K562 (cell line): Measurements from ENCODE around the gene SLC7A5. TPM values are rescaled to one million over a fixed set of nuclear protein-coding genes. Genes with fewer than 3 reads are reported as not detected.
"Not testable (repeated sequence)": the region's sequence is repeated elsewhere in the genome, so short reads cannot be mapped to it uniquely, and the experiment has no call there.

Source experiments
- ATAC-seq: fragments of 200-7000 bp; cut with Tn5 transposase; 3 replicates; pipeline ENCODE4 v1.9.1; 2020; ENCODE audit warnings: moderate library complexity
- BruUV-seq: library from RNA; stranded (reverse); fragments of 400-500 nt; replicated peaks from 2 replicates; lab custom pipeline; 2021; lab: Mats Ljungman, UMichigan
- CTCF ChIA-PET: fragments of 300-600 bp; formaldehyde crosslinking; extraction: SDS; loops from one replicate; lab custom pipeline; 2021; ENCODE audit warnings: low intra/inter-chr PET ratio; lab: Yijun Ruan, JAX
- POLR2A ChIA-PET: fragments of 300-600, 350-650 bp; sonication (Branson Sonifier 250); formaldehyde crosslinking; extraction: SDS; loops from one replicate; lab custom pipeline; 2021; ENCODE audit warnings: antibody characterized with exemption, inconsistent platforms; lab: Yijun Ruan, JAX
- DNase-seq, 4 experiments: peaks; one replicate each; pipeline versions ENCODE4 v3.0.0 to v3.0.0-alpha.2; 2011 to 2018; ENCODE audit warnings: low spot score in 3 of 4, mixed read lengths in 3 of 4; ENCODE audit errors: extremely low read depth in 1 of 4
- FAIRE-seq: peaks from 2 replicates; lab custom pipeline; 2011; peaks lifted over from hg19 to GRCh38; lab: Jason Lieb, UNC
- H2AFZ ChIP-seq: 2 replicates; pipeline ENCODE4 v1.6.0; 2011; ENCODE audit warnings: low read depth, low read length, control low read depth, inconsistent platforms
- H3K27ac ChIP-seq: fragments of 200-600 bp; 3 replicates; pipeline ENCODE4 v1.8.0; 2011; ENCODE audit warnings: low read depth, mild to moderate bottlenecking, control low read depth, inconsistent platforms, low read length, moderate library complexity, mixed read lengths; ENCODE audit errors: extremely low read depth
- H3K27me3 ChIP-seq, 2 experiments: fragments of 300-600 bp in 1 of 2; 2 replicates in 1 of 2; 3 replicates in 1 of 2; pipeline versions ENCODE4 v1.6.0 to v1.8.0; 2011; ENCODE audit warnings: inconsistent platforms in 2 of 2, low read length in 2 of 2, mild to moderate bottlenecking in 1 of 2, mixed read lengths in 1 of 2, moderate library complexity in 1 of 2; ENCODE audit not compliant: control insufficient read depth in 2 of 2, insufficient read depth in 2 of 2
- H3K36me3 ChIP-seq: fragments of 300-600 bp; 3 replicates; pipeline ENCODE4 v1.8.0; 2011; ENCODE audit warnings: mild to moderate bottlenecking, low read length, inconsistent platforms; ENCODE audit not compliant: control insufficient read depth, insufficient read depth
- H3K4me1 ChIP-seq, 2 experiments: fragments of 200-600 bp in 1 of 2; replicated peaks in 1 of 2; 2 replicates in 1 of 2; 3 replicates in 1 of 2; pipeline versions ENCODE4 v1.5.1 to v1.8.0; 2011; ENCODE audit warnings: inconsistent platforms in 2 of 2, low read length in 2 of 2, mild to moderate bottlenecking in 1 of 2, mixed read lengths in 1 of 2, moderate library complexity in 1 of 2; ENCODE audit not compliant: control insufficient read depth in 2 of 2, insufficient read depth in 2 of 2
- H3K4me2 ChIP-seq: 2 replicates; pipeline ENCODE4 v1.6.1; 2011; ENCODE audit warnings: low read length, control low read depth, inconsistent platforms, mixed read lengths; ENCODE audit not compliant: insufficient read depth
- H3K4me3 ChIP-seq: fragments of 200-600 bp; sonication (generic), shearing (Covaris generic); 2 replicates; pipeline ENCODE4 v1.5.1; 2016; ENCODE audit warnings: control low read depth, inconsistent platforms
- H3K79me2 ChIP-seq: fragments of 200-600 bp; 3 replicates; pipeline ENCODE4 v1.8.0; 2011; ENCODE audit warnings: low read length, inconsistent platforms; ENCODE audit not compliant: control insufficient read depth, insufficient read depth
- H3K9ac ChIP-seq, 2 experiments: 2 replicates each; pipeline versions ENCODE4 v1.6.0 to v1.6.1; 2011; ENCODE audit warnings: low read depth in 2 of 2, low read length in 2 of 2, control low read depth in 1 of 2, inconsistent platforms in 1 of 2, mild to moderate bottlenecking in 1 of 2, mixed read lengths in 1 of 2; ENCODE audit not compliant: insufficient read depth in 1 of 2
- H3K9me1 ChIP-seq: one replicate; pipeline ENCODE4 v1.6.0; 2011; ENCODE audit warnings: inconsistent platforms, mild to moderate bottlenecking, low read length, moderate library complexity; ENCODE audit not compliant: control insufficient read depth, insufficient read depth
- H3K9me3 ChIP-seq: replicated peaks from 2 replicates; pipeline ENCODE4 v1.5.1; 2011; ENCODE audit warnings: low read depth, low read length, inconsistent platforms; ENCODE audit not compliant: control insufficient read depth, insufficient read depth
- H4K20me1 ChIP-seq: replicated peaks from 2 replicates; pipeline ENCODE4 v1.6.1; 2011; ENCODE audit warnings: low read length, inconsistent platforms, mixed read lengths; ENCODE audit not compliant: control insufficient read depth, insufficient read depth
- ADNP ChIP-seq: fragments of 200-800 bp; sonication (Bioruptor generic); IDR thresholded peaks from 2 replicates; pipeline ENCODE4 v1.6.1; 2016; ENCODE audit warnings: missing genetic modification characterization, missing compliant biosample characterization
- BCOR ChIP-seq: fragments of 450-650 bp; IDR thresholded peaks from 2 replicates; pipeline ENCODE4 v1.6.1; 2016
- BRD9 ChIP-seq: fragments of 450-650 bp; IDR thresholded peaks from 2 replicates; pipeline ENCODE4 v1.6.1; 2018; ENCODE audit warnings: low read depth; ENCODE audit not compliant: partially characterized antibody
- CBFA2T2 ChIP-seq: fragments of 450-650 bp; conservative IDR thresholded peaks from 2 replicates; pipeline ENCODE4 v1.6.1; 2017; ENCODE audit warnings: mild to moderate bottlenecking
- CBX1 ChIP-seq: sonication (generic); IDR thresholded peaks from 2 replicates; pipeline ENCODE4 v1.6.1; 2016; ENCODE audit warnings: antibody characterized with exemption, low read depth, mild to moderate bottlenecking
- HDAC2 ChIP-seq: fragments of 450-650 bp; IDR thresholded peaks from 2 replicates; pipeline ENCODE4 v1.6.1; 2016; ENCODE audit warnings: mild to moderate bottlenecking
- KDM1A ChIP-seq, 2 experiments: fragments of 450-650 bp; IDR thresholded peaks; 2 replicates each; pipeline ENCODE4 v1.6.1; 2016; ENCODE audit warnings: mild to moderate bottlenecking in 2 of 2
- PKNOX1 ChIP-seq: fragments of 450-650 bp; IDR thresholded peaks from 2 replicates; pipeline ENCODE4 v1.6.1; 2016
- PTBP1 ChIP-seq: fragments of 200-400 bp; formaldehyde crosslinking; IDR thresholded peaks from 2 replicates; pipeline ENCODE4 v1.6.1; 2017; ENCODE audit warnings: low read depth, low read length
- RBFOX2 ChIP-seq: fragments of 200-400 bp; formaldehyde crosslinking; IDR thresholded peaks from 2 replicates; pipeline ENCODE4 v1.6.1; 2017; ENCODE audit warnings: low read depth, mild to moderate bottlenecking, low read length, moderate library complexity
- RCOR1 ChIP-seq, 2 experiments: IDR thresholded peaks; 2 replicates each; pipeline ENCODE4 v1.6.1; 2012; ENCODE audit warnings: low read depth in 2 of 2, low read length in 2 of 2, borderline replicate concordance in 1 of 2, improper control_type of control experiment in 1 of 2
- SMARCA5 ChIP-seq: fragments of 450-650 bp; IDR thresholded peaks from 2 replicates; pipeline ENCODE4 v1.6.1; 2016
- ZFP36 ChIP-seq: fragments of 150-350 bp; IDR thresholded peaks from 2 replicates; pipeline ENCODE4 v1.6.1; 2018; ENCODE audit warnings: low read length, low read depth; ENCODE audit not compliant: partially characterized antibody
- WGBS: fragments of 100-300 bp; shearing (Covaris generic); methylation state at CpG from one replicate; pipeline ENCODE4 v1.1.6; 2016; ENCODE audit warnings: low coverage, mixed read lengths; ENCODE audit not compliant: insufficient coverage; ENCODE audit errors: missing lambda C conversion rate; 5-methylcytosine and 5-hydroxymethylcytosine counted together
- in situ Hi-C: fragments of 300-500 bp; cut with MboI; formaldehyde crosslinking; loops from 4 replicates; pipeline ENCODE4 v1.15.0; 2018; ENCODE audit warnings: inconsistent platforms, mixed read lengths
- intact Hi-C: fragments of 100-400 bp; cut with micrococcal nuclease; formaldehyde crosslinking; loops from 2 replicates; pipeline ENCODE4 v1.14.2; 2022
- polyA plus RNA-seq, 8 experiments: library from polyadenylated mRNA; depleted of rRNA in 4 of 8; stranded (reverse) in 5 of 8; unstranded in 3 of 8; fragments of >200 nt; fragmentation: Nextera tagmentation in 2 of 8; fragmentation: Illumina TruSeq in 1 of 8; extraction: Ambion mirVana in 2 of 8; extraction: Trizol in 1 of 8; gene quantifications; 2 replicates each; pipeline versions ENCODE4 v1.2.1 to v1.2.3, GENCODE V29; 2011 to 2014; ENCODE audit warnings: inconsistent platforms in 1 of 8, missing spikeins in 1 of 8
- total RNA-seq, 7 experiments: library from RNA; depleted of rRNA in 6 of 7; stranded (reverse); fragments of >200 nt in 6 of 7; fragmentation: Illumina TruSeq in 2 of 7; extraction: Trizol in 2 of 7; gene quantifications; 2 replicates each; pipeline versions ENCODE4 v1.2.1 to v1.2.3, GENCODE V29; 2011 to 2021; ENCODE audit warnings: low replicate concordance in 1 of 7
- TF ChIP-seq, protein P1 (sequence below): sonication (generic); formaldehyde crosslinking; IDR thresholded peaks from 2 replicates; pipeline ENCODE4 v1.8.1; 2023; ENCODE audit warnings: mild to moderate bottlenecking, missing genetic modification reagents

The SLC7A5 gene
- total and polyA plus RNA-seq, 9 of the 15 experiments (the other 6 are each of a cell fraction or from before 2014, with no cell fraction given), result 1.9 to 220 (median 18.6) TPM

- H3K27ac ChIP-seq, BruUV-seq, H3K4me3 ChIP-seq, H3K9me3 ChIP-seq, FAIRE-seq, DNase-seq, in situ Hi-C loops, ATAC-seq, CTCF ChIA-PET, H3K27me3 ChIP-seq, intact Hi-C loops, H3K9me1 ChIP-seq, H2AFZ ChIP-seq, H3K4me2 ChIP-seq: not testable (repeated sequence)
- Histone ChIP-seq H3K36me3 (peaks cover 77% of the 10 kb centered on the region; the same call in 2 of the 3 replicates), H4K20me1 (peaks cover 71% of the 10 kb centered on the region), H3K4me1 (peaks cover 63 to 87% of the 10 kb centered on the region in 2 experiments), H3K79me2 (peaks cover 98% of the 10 kb centered on the region), H3K9ac (peak overlapping the region in 1 of 2 experiments; percentile 81; a peak in 1 of 4 replicates)
- 0 out of 2 replicates have a peak, but pooled peaks have one; percentile 34 for TF ChIP-seq HDAC2
- TF ChIP-seq KDM1A (IDR thresholded peaks at IDR 0.05), result peak; percentile 57 to 86; a peak in 3 of 4 replicates
- TF ChIP-seq, protein P1, sequence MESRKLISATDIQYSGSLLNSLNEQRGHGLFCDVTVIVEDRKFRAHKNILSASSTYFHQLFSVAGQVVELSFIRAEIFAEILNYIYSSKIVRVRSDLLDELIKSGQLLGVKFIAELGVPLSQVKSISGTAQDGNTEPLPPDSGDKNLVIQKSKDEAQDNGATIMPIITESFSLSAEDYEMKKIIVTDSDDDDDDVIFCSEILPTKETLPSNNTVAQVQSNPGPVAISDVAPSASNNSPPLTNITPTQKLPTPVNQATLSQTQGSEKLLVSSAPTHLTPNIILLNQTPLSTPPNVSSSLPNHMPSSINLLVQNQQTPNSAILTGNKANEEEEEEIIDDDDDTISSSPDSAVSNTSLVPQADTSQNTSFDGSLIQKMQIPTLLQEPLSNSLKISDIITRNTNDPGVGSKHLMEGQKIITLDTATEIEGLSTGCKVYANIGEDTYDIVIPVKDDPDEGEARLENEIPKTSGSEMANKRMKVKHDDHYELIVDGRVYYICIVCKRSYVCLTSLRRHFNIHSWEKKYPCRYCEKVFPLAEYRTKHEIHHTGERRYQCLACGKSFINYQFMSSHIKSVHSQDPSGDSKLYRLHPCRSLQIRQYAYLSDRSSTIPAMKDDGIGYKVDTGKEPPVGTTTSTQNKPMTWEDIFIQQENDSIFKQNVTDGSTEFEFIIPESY (CRISPR knock-in tag), result peak; percentile 99
- TF ChIP-seq BCOR, result peak; percentile 93
- TF ChIP-seq CBFA2T2, result 0 out of 2 replicates have a peak, but pooled peaks have one; percentile 9
- TF ChIP-seq PKNOX1, result peak; percentile 20; the same call in 1 of the 2 replicates
- 0 out of 2 replicates have a peak, but pooled peaks have one; percentile 60 for TF ChIP-seq CBX1
- peak; percentile 26; the same call in 1 of the 2 replicates for TF ChIP-seq RBFOX2
- TF ChIP-seq SMARCA5, result peak; percentile 82
- peak; percentile 86 for TF ChIP-seq ZFP36
- TF ChIP-seq ADNP (tag), result peak; percentile 79
- peak in 1 of 2 experiments; percentile 53; a peak in 1 of 4 replicates for TF ChIP-seq RCOR1 (IDR thresholded peaks at IDR 0.05; ENCODE audit: borderline replicate concordance in 1 of 2, low read depth in 2 of 2, low read length in 2 of 2)
- 0 out of 2 replicates have a peak, but pooled peaks have one; percentile 73 for TF ChIP-seq PTBP1
- peak; percentile 92 for TF ChIP-seq BRD9
- WGBS, result 80% methylated on average over 25 of the region's 27 CpGs
- POLR2A ChIA-PET, result interaction anchor here (0.6 to 2.5 kb wide), 5 partner anchors 8 to 60 kb away, joined by 3 to 9 read pairs (median 4); partner anchors contain the start of gene SLC7A5
Measured at GRCh38 chr16:87858151-87858993, 10.9 kb downstream of the SLC7A5 start.
